Epidermal melanocyte (primary cell): ENCODE measurements around the gene CUL1.

Source experiments
- DNase-seq: peaks from one replicate; pipeline ENCODE4 v3.0.0; 2011; ENCODE audit warnings: low spot score; ENCODE audit not compliant: insufficient read length

The CUL1 gene

GRCh38 chr7:148849393-148850098, 150.8 kb downstream of the CUL1 start:
- no peak for DNase-seq

GRCh38 chr7:148850564-148850963, 151.9 kb downstream of the CUL1 start:
- DNase-seq = no peak
